GM18520 (cell line): ENCODE results near the gene RLN3.

ENCODE experiments used
- ATAC-seq: cut with Tn5 transposase; IDR thresholded peaks from one replicate; pipeline ENCODE4 v1.9.1; 2021; ENCODE audit not compliant: unreplicated experiment

Gene RLN3

GRCh38 chr19:14073925-14074838 lies 46.2 kb downstream of the RLN3 start:
- no peak for ATAC-seq

GRCh38 chr19:14078411-14078810 lies 50.5 kb downstream of the RLN3 start:
- no peak for ATAC-seq
